H9 (cell line): Measurements from ENCODE around the gene LCE5A. TPM values are rescaled to one million over a fixed set of nuclear protein-coding genes. Genes with fewer than 3 reads are reported as not detected.

Experiments used
- DNase-seq: peaks from one replicate; pipeline ENCODE4 v3.0.0-alpha.2; 2017
- H2AFZ ChIP-seq: one replicate; pipeline ENCODE4 v1.6.1; 2013; ENCODE audit warnings: mild to moderate bottlenecking, low read length, control low read depth, moderate library complexity
- H2AK5ac ChIP-seq: 2 replicates; pipeline ENCODE4 v1.6.1; 2013; ENCODE audit warnings: low read length, control low read depth, mixed read lengths; ENCODE audit not compliant: insufficient read length
- H2BK120ac ChIP-seq: one replicate; pipeline ENCODE4 v1.6.1; 2013; ENCODE audit warnings: low read depth, mild to moderate bottlenecking, low read length, control low read depth, inconsistent platforms; ENCODE audit not compliant: poor library complexity, severe bottlenecking
- H2BK12ac ChIP-seq: 2 replicates; pipeline ENCODE4 v1.6.1; 2013; ENCODE audit warnings: low read length, control low read depth, mixed read lengths, low read depth; ENCODE audit not compliant: insufficient read length
- H2BK15ac ChIP-seq: 2 replicates; pipeline ENCODE4 v1.6.1; 2013; ENCODE audit warnings: low read depth, low read length, control low read depth
- H2BK20ac ChIP-seq: one replicate; pipeline ENCODE4 v1.6.1; 2013; ENCODE audit warnings: low read depth, mild to moderate bottlenecking, low read length, control low read depth, inconsistent platforms; ENCODE audit not compliant: poor library complexity, severe bottlenecking
- H2BK5ac ChIP-seq: 2 replicates; pipeline ENCODE4 v1.6.1; 2013; ENCODE audit warnings: low read length, control low read depth, mixed read lengths; ENCODE audit not compliant: insufficient read length
- H3K14ac ChIP-seq: 2 replicates; pipeline ENCODE4 v1.6.1; 2013; ENCODE audit warnings: low read length, control low read depth; ENCODE audit not compliant: insufficient read depth
- H3K18ac ChIP-seq: 2 replicates; pipeline ENCODE4 v1.6.1; 2013; ENCODE audit warnings: low read depth, mild to moderate bottlenecking, mixed read lengths, low read length, control low read depth; ENCODE audit not compliant: insufficient read length
- H3K23ac ChIP-seq: 2 replicates; pipeline ENCODE4 v1.6.1; 2013; ENCODE audit warnings: low read length, control low read depth, mixed read lengths, low read depth; ENCODE audit not compliant: insufficient read length
- H3K23me2 ChIP-seq: 2 replicates; pipeline ENCODE4 v1.6.1; 2013; ENCODE audit warnings: low read depth, mild to moderate bottlenecking, mixed read lengths, low read length, control low read depth; ENCODE audit not compliant: insufficient read length, poor library complexity, severe bottlenecking
- H3K27ac ChIP-seq: 2 replicates; pipeline ENCODE4 v1.5.1; 2013; ENCODE audit warnings: low read length, control low read depth, mixed read lengths, low read depth; ENCODE audit not compliant: insufficient read length
- H3K27me3 ChIP-seq: 2 replicates; pipeline ENCODE4 v1.6.1; 2013; ENCODE audit warnings: low read length, control low read depth, inconsistent platforms; ENCODE audit not compliant: insufficient read depth
- H3K4ac ChIP-seq: 2 replicates; pipeline ENCODE4 v1.6.1; 2013; ENCODE audit warnings: low read depth, mild to moderate bottlenecking, control low read depth, inconsistent platforms, low read length, moderate library complexity
- H3K4me1 ChIP-seq: 2 replicates; pipeline ENCODE4 v1.6.1; 2013; ENCODE audit warnings: low read length, control low read depth, inconsistent platforms; ENCODE audit not compliant: insufficient read depth
- H3K4me2 ChIP-seq: 2 replicates; pipeline ENCODE4 v1.6.1; 2013; ENCODE audit warnings: low read length, control low read depth, mixed read lengths; ENCODE audit not compliant: insufficient read length, insufficient read depth
- H3K56ac ChIP-seq: 2 replicates; pipeline ENCODE4 v1.6.1; 2013; ENCODE audit warnings: low read depth, mild to moderate bottlenecking, mixed read lengths, low read length, control low read depth; ENCODE audit not compliant: insufficient read length
- H3K79me1 ChIP-seq: 2 replicates; pipeline ENCODE4 v1.6.1; 2013; ENCODE audit warnings: low read depth, mild to moderate bottlenecking, moderate library complexity, low read length, control low read depth, inconsistent platforms; ENCODE audit not compliant: insufficient read depth, poor library complexity, severe bottlenecking
- H3K79me2 ChIP-seq: 2 replicates; pipeline ENCODE4 v1.6.1; 2013; ENCODE audit warnings: low read length, control low read depth, inconsistent platforms; ENCODE audit not compliant: insufficient read depth
- H3K9ac ChIP-seq: 2 replicates; pipeline ENCODE4 v1.6.1; 2013; ENCODE audit warnings: low read length, control low read depth, mixed read lengths; ENCODE audit not compliant: insufficient read length; ENCODE audit errors: extremely low read depth
- H3K9me3 ChIP-seq: one replicate; pipeline ENCODE4 v1.6.1; 2013; ENCODE audit warnings: low read depth, low read length, inconsistent platforms; ENCODE audit not compliant: control insufficient read depth
- H3T11ph ChIP-seq: one replicate; pipeline ENCODE4 v1.6.1; 2013; ENCODE audit warnings: mild to moderate bottlenecking, low read length, control low read depth, inconsistent platforms
- H4K20me1 ChIP-seq: one replicate; pipeline ENCODE4 v1.6.1; 2013; ENCODE audit not compliant: control insufficient read depth, insufficient read length, insufficient read depth
- H4K5ac ChIP-seq: 2 replicates; pipeline ENCODE4 v1.6.1; 2013; ENCODE audit warnings: low read depth, mild to moderate bottlenecking, mixed read lengths, low read length, control low read depth; ENCODE audit not compliant: insufficient read length
- H4K8ac ChIP-seq: replicated peaks from 2 replicates; pipeline ENCODE4 v1.6.1; 2013; ENCODE audit warnings: low read length, control low read depth, mixed read lengths, low read depth; ENCODE audit not compliant: insufficient read length
- H4K91ac ChIP-seq: 2 replicates; pipeline ENCODE4 v1.6.1; 2013; ENCODE audit warnings: low read depth, mild to moderate bottlenecking, moderate library complexity, mixed read lengths, low read length, control low read depth; ENCODE audit not compliant: insufficient read length
- H3K27ac Mint-ChIP-seq, 3 experiments: 2 replicates in 2 of 3; 3 replicates in 1 of 3; pipeline ENCODE4 v1.8.0; 2020 to 2021; ENCODE audit warnings: mixed read lengths in 3 of 3, mild to moderate bottlenecking in 1 of 3, moderate library complexity in 1 of 3
- H3K27me3 Mint-ChIP-seq: 2 replicates; pipeline ENCODE4 v1.8.0; 2021; ENCODE audit warnings: low read depth, mild to moderate bottlenecking, moderate library complexity, mixed read lengths
- H3K36me3 Mint-ChIP-seq, 3 experiments: 2 replicates in 2 of 3; 3 replicates in 1 of 3; pipeline ENCODE4 v1.8.0; 2020 to 2021; ENCODE audit warnings: low read depth in 3 of 3, mixed read lengths in 3 of 3; ENCODE audit not compliant: insufficient read depth in 1 of 3
- H3K4me1 Mint-ChIP-seq, 2 experiments: 2 replicates each; pipeline ENCODE4 v1.8.0; 2020; ENCODE audit warnings: mixed read lengths in 2 of 2
- H3K4me3 Mint-ChIP-seq, 2 experiments: 2 replicates in 1 of 2; 3 replicates in 1 of 2; pipeline ENCODE4 v1.8.0; 2020 to 2021; ENCODE audit warnings: mild to moderate bottlenecking in 2 of 2, mixed read lengths in 2 of 2, moderate library complexity in 1 of 2
- H3K9me3 Mint-ChIP-seq, 2 experiments: 2 replicates in 1 of 2; 3 replicates in 1 of 2; pipeline ENCODE4 v1.8.0; 2020; ENCODE audit warnings: mild to moderate bottlenecking in 2 of 2, mixed read lengths in 2 of 2, moderate library complexity in 1 of 2
- WGBS: extraction: QIAGEN DNeasy Blood & Tissue Kit; methylation state at CpG from one replicate; pipeline ENCODE4 v1.1.7; 2013; ENCODE audit warnings: missing lambda C conversion rate, low lambda C conversion rate, mixed read lengths; ENCODE audit not compliant: insufficient read length; ENCODE audit errors: extremely low coverage; 5-methylcytosine and 5-hydroxymethylcytosine counted together
- total RNA-seq: library from RNA; stranded (reverse); gene quantifications from 2 replicates; pipeline ENCODE4 v1.2.1, GENCODE V29; 2021
- TF ChIP-seq, protein P1 (sequence below): fragments of 200-600 bp; sonication (generic); conservative IDR thresholded peaks from 3 replicates; pipeline ENCODE4 v1.8.0; 2021; ENCODE audit warnings: antibody characterized with exemption, mild to moderate bottlenecking

Gene LCE5A
- total RNA-seq, 1 experiment from 2014 or later = not detected

GRCh38 chr1:152506899-152507498 is 3.6 kb upstream of the LCE5A start:
- H2AFZ ChIP-seq = no peak overlapping the region
- Mint-ChIP-seq H3K9me3 (peaks cover 96 to 97% of the 10 kb centered on the region in 2 experiments), H3K4me3 (no peak overlapping the region), H3K4me1 (no peaks in the 10 kb centered on the region), H3K36me3 (peaks cover 8 to 32% (median 8%) of the 10 kb centered on the region in 3 experiments), H3K27me3 (peaks cover 2% of the 10 kb centered on the region), H3K27ac (no peak overlapping the region)
- no peaks in the 10 kb centered on the region for H3K4me1 ChIP-seq
- TF ChIP-seq, protein P1, sequence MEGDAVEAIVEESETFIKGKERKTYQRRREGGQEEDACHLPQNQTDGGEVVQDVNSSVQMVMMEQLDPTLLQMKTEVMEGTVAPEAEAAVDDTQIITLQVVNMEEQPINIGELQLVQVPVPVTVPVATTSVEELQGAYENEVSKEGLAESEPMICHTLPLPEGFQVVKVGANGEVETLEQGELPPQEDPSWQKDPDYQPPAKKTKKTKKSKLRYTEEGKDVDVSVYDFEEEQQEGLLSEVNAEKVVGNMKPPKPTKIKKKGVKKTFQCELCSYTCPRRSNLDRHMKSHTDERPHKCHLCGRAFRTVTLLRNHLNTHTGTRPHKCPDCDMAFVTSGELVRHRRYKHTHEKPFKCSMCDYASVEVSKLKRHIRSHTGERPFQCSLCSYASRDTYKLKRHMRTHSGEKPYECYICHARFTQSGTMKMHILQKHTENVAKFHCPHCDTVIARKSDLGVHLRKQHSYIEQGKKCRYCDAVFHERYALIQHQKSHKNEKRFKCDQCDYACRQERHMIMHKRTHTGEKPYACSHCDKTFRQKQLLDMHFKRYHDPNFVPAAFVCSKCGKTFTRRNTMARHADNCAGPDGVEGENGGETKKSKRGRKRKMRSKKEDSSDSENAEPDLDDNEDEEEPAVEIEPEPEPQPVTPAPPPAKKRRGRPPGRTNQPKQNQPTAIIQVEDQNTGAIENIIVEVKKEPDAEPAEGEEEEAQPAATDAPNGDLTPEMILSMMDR = no peak
- no peak overlapping the region for H4K5ac ChIP-seq
- H2BK120ac ChIP-seq = no peak overlapping the region
- H3T11ph ChIP-seq = no peak overlapping the region
- H3K9me3 ChIP-seq = peaks cover 96% of the 10 kb centered on the region
- WGBS = no CpG with 5 or more reads among the region's 1 CpG
- no peak overlapping the region for H3K56ac ChIP-seq
- no peaks in the 10 kb centered on the region for H3K79me2 ChIP-seq
- H2BK15ac ChIP-seq = no peak overlapping the region
- H4K8ac ChIP-seq = no peak overlapping the region
- no peaks in the 10 kb centered on the region for H3K23me2 ChIP-seq
- no peak for DNase-seq
- no peak overlapping the region for H3K23ac ChIP-seq
- no peaks in the 10 kb centered on the region for H3K27me3 ChIP-seq
- H4K20me1 ChIP-seq = no peaks in the 10 kb centered on the region
- no peak overlapping the region for H3K27ac ChIP-seq
- H3K14ac ChIP-seq = no peak overlapping the region
- H3K4me2 ChIP-seq = no peak overlapping the region
- H2AK5ac ChIP-seq = no peak overlapping the region
- H3K18ac ChIP-seq = no peak overlapping the region
- H3K9ac ChIP-seq = no peak overlapping the region
- no peak overlapping the region for H2BK5ac ChIP-seq
- no peak overlapping the region for H2BK20ac ChIP-seq
- H2BK12ac ChIP-seq = no peak overlapping the region
- H4K91ac ChIP-seq = no peak overlapping the region
- H3K79me1 ChIP-seq = no peaks in the 10 kb centered on the region
- H3K4ac ChIP-seq = no peak overlapping the region
